ENCODE measurements around the gene GPATCH3.

The GPATCH3 gene

GRCh38 chr1:26857473-26858060 is 42.7 kb downstream of the GPATCH3 start:
- peaks cover 7% of the 10 kb centered on the region; the same call in 1 of the 2 replicates for H3K36me3 ChIP-seq (ENCODE audit: insufficient read depth, low read length)
- no peaks in the 10 kb centered on the region for H3K9me3 ChIP-seq (ENCODE audit: low read depth, low read length)
- no peak for TF ChIP-seq FOXP2 (optimal IDR thresholded peaks at IDR 0.05; ENCODE audit: control extremely low read depth, extremely low read length, insufficient read depth)
- no peak for TF ChIP-seq EZH2 (IDR thresholded peaks at IDR 0.05)
- TF ChIP-seq POLR2AphosphoS5 (IDR thresholded peaks at IDR 0.05; ENCODE audit: borderline replicate concordance, low read depth, low read length) = no peak
- no peak for DNase-seq (ENCODE audit: low read depth, low spot score)
- H3K27ac ChIP-seq = no peak overlapping the region
- no peak overlapping the region for H3K9ac ChIP-seq (ENCODE audit: insufficient read length)
- no peak overlapping the region for H3K4me3 ChIP-seq

GRCh38 chr1:26856604-26857469 is 43.4 kb downstream of the GPATCH3 start:
- no peaks in the 10 kb centered on the region for H3K9me3 ChIP-seq (ENCODE audit: low read depth, low read length)
- peaks cover 15% of the 10 kb centered on the region; the same call in 1 of the 2 replicates for H3K36me3 ChIP-seq (ENCODE audit: insufficient read depth, low read length)
- no peak overlapping the region for H3K9ac ChIP-seq (ENCODE audit: insufficient read length)
- H3K4me3 ChIP-seq = no peak overlapping the region
- no peak for TF ChIP-seq EZH2 (IDR thresholded peaks at IDR 0.05)
- TF ChIP-seq FOXP2 (optimal IDR thresholded peaks at IDR 0.05; ENCODE audit: control extremely low read depth, extremely low read length, insufficient read depth) = no peak
- no peak for TF ChIP-seq POLR2AphosphoS5 (IDR thresholded peaks at IDR 0.05; ENCODE audit: borderline replicate concordance, low read depth, low read length)
- DNase-seq (ENCODE audit: low read depth, low spot score) = no peak
- H3K27ac ChIP-seq = no peak overlapping the region

- DNase-seq (ENCODE audit: low read depth, low spot score) = no peak
- no peak overlapping the region for H3K27ac ChIP-seq
- no peak for TF ChIP-seq POLR2AphosphoS5 (IDR thresholded peaks at IDR 0.05; ENCODE audit: borderline replicate concordance, low read depth, low read length)
- no peak for TF ChIP-seq EZH2 (IDR thresholded peaks at IDR 0.05)
- no peak for TF ChIP-seq FOXP2 (optimal IDR thresholded peaks at IDR 0.05; ENCODE audit: control extremely low read depth, extremely low read length, insufficient read depth)
- H3K9me3 ChIP-seq (ENCODE audit: low read depth, low read length) = no peaks in the 10 kb centered on the region
- H3K4me3 ChIP-seq = no peak overlapping the region
- no peak overlapping the region for H3K9ac ChIP-seq (ENCODE audit: insufficient read length)
- peaks cover 21% of the 10 kb centered on the region; the same call in 1 of the 2 replicates for H3K36me3 ChIP-seq (ENCODE audit: insufficient read depth, low read length)
These were observed 44.1 kb downstream of the GPATCH3 start for GRCh38 chr1:26856181-26856580.

GRCh38 chr1:26855636-26856035 is 44.6 kb downstream of the GPATCH3 start:
- Histone ChIP-seq H3K9me3 (ENCODE audit: low read depth, low read length) (no peaks in the 10 kb centered on the region), H3K9ac (ENCODE audit: insufficient read length) (no peak overlapping the region), H3K36me3 (ENCODE audit: insufficient read depth, low read length) (peaks cover 27% of the 10 kb centered on the region; the same call in 1 of the 2 replicates), H3K4me3 (no peak overlapping the region), H3K27ac (no peak overlapping the region)
- no peak for TF ChIP-seq EZH2 (IDR thresholded peaks at IDR 0.05)
- no peak for TF ChIP-seq POLR2AphosphoS5 (IDR thresholded peaks at IDR 0.05; ENCODE audit: borderline replicate concordance, low read depth, low read length)
- no peak for TF ChIP-seq FOXP2 (optimal IDR thresholded peaks at IDR 0.05; ENCODE audit: control extremely low read depth, extremely low read length, insufficient read depth)
- no peak for DNase-seq (ENCODE audit: low read depth, low spot score)

DNA sequence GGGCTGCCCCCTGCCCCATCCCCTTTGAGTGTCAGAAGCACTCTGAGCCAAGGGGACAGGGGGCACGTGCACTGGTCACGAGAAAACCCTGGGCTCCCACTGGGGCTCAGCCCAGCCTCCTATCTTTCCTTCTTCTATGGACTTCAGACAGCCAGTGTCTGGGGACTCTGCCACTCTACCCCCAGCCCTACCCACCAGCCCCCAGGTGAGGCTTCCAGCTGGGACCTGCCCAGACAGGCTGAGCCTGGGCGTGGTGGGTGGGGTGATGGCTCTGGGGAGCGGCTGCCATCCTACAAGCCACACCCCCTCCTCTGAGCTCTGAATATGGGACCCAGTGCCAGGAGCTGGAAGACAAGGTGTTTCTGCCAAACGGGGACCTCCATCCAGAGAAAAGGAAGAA is 45.4 kb downstream of the GPATCH3 start:
- TF ChIP-seq FOXP2 (optimal IDR thresholded peaks at IDR 0.05; ENCODE audit: control extremely low read depth, extremely low read length, insufficient read depth) (no peak), POLR2AphosphoS5 (IDR thresholded peaks at IDR 0.05; ENCODE audit: borderline replicate concordance, low read depth, low read length) (no peak), EZH2 (IDR thresholded peaks at IDR 0.05) (no peak)
- no peak overlapping the region for H3K4me3 ChIP-seq
- no peak overlapping the region for H3K27ac ChIP-seq
- no peak overlapping the region for H3K9ac ChIP-seq (ENCODE audit: insufficient read length)
- DNase-seq (ENCODE audit: low read depth, low spot score) = no peak
- peaks cover 34% of the 10 kb centered on the region; the same call in 1 of the 2 replicates for H3K36me3 ChIP-seq (ENCODE audit: insufficient read depth, low read length)
- no peaks in the 10 kb centered on the region for H3K9me3 ChIP-seq (ENCODE audit: low read depth, low read length)

DNA sequence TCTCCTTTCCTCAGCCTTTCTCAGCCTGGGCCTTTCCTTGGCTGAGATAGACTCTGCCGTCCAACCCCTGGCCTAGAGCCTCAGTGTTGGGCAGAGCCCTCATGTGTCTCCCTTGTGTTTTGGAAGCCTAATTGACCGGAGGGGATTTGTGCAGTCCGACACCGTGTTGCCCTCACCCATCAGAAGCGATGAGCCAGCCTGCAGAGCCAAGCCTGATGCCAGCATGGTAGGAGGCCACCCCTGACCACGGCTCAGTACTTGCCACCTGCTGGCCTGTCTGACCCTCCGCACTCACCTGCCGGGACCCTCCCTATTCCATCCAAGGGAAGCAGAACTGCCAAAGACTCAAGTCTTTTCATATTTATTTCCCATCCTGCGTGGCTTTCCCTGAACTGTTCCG is 46.7 kb downstream of the GPATCH3 start:
- Histone ChIP-seq H3K9me3 (ENCODE audit: low read depth, low read length) (no peaks in the 10 kb centered on the region), H3K27ac (no peak overlapping the region), H3K4me3 (no peak overlapping the region), H3K9ac (ENCODE audit: insufficient read length) (no peak overlapping the region), H3K36me3 (ENCODE audit: insufficient read depth, low read length) (peaks cover 38% of the 10 kb centered on the region; the same call in 1 of the 2 replicates)
- TF ChIP-seq POLR2AphosphoS5 (IDR thresholded peaks at IDR 0.05; ENCODE audit: borderline replicate concordance, low read depth, low read length) = no peak
- no peak for TF ChIP-seq FOXP2 (optimal IDR thresholded peaks at IDR 0.05; ENCODE audit: control extremely low read depth, extremely low read length, insufficient read depth)
- no peak for TF ChIP-seq EZH2 (IDR thresholded peaks at IDR 0.05)
- no peak for DNase-seq (ENCODE audit: low read depth, low spot score)

GRCh38 chr1:26853156-26853555 is 47.1 kb downstream of the GPATCH3 start:
- H3K4me3 ChIP-seq = no peak overlapping the region
- DNase-seq (ENCODE audit: low read depth, low spot score) = no peak
- no peak overlapping the region for H3K9ac ChIP-seq (ENCODE audit: insufficient read length)
- TF ChIP-seq POLR2AphosphoS5 (IDR thresholded peaks at IDR 0.05; ENCODE audit: borderline replicate concordance, low read depth, low read length) (no peak; the same call in 1 of the 2 replicates), EZH2 (IDR thresholded peaks at IDR 0.05) (no peak), FOXP2 (optimal IDR thresholded peaks at IDR 0.05; ENCODE audit: control extremely low read depth, extremely low read length, insufficient read depth) (no peak)
- no peak overlapping the region for H3K27ac ChIP-seq
- peaks cover 38% of the 10 kb centered on the region; the same call in 1 of the 2 replicates for H3K36me3 ChIP-seq (ENCODE audit: insufficient read depth, low read length)
- no peaks in the 10 kb centered on the region for H3K9me3 ChIP-seq (ENCODE audit: low read depth, low read length)

- Histone ChIP-seq H3K9me3 (ENCODE audit: low read depth, low read length) (no peaks in the 10 kb centered on the region), H3K27ac (no peak overlapping the region), H3K9ac (ENCODE audit: insufficient read length) (no peak overlapping the region), H3K36me3 (ENCODE audit: insufficient read depth, low read length) (peaks cover 38% of the 10 kb centered on the region; the same call in 1 of the 2 replicates), H3K4me3 (no peak overlapping the region)
- no peak for DNase-seq (ENCODE audit: low read depth, low spot score)
- TF ChIP-seq EZH2 (IDR thresholded peaks at IDR 0.05) (no peak), FOXP2 (optimal IDR thresholded peaks at IDR 0.05; ENCODE audit: control extremely low read depth, extremely low read length, insufficient read depth) (no peak), POLR2AphosphoS5 (IDR thresholded peaks at IDR 0.05; ENCODE audit: borderline replicate concordance, low read depth, low read length) (no peak)
These were observed 47.6 kb downstream of the GPATCH3 start for GRCh38 chr1:26852701-26853100.

Data from SK-N-MC (cell line).